Skeletal muscle cell (primary cell): ENCODE results near the gene PLCE1.
A peak's percentile ranks its signal among the peaks of the same experiment; 100 is the strongest.

Source experiments
- DNase-seq: peaks from one replicate; pipeline ENCODE4 v3.0.0-alpha.2; 2010; ENCODE audit warnings: low read depth
- H3K4me3 ChIP-seq: 2 replicates; pipeline ENCODE4 v1.5.1; 2011; ENCODE audit warnings: low read depth, mild to moderate bottlenecking, control low read depth, low read length, moderate library complexity

Gene PLCE1

DNA sequence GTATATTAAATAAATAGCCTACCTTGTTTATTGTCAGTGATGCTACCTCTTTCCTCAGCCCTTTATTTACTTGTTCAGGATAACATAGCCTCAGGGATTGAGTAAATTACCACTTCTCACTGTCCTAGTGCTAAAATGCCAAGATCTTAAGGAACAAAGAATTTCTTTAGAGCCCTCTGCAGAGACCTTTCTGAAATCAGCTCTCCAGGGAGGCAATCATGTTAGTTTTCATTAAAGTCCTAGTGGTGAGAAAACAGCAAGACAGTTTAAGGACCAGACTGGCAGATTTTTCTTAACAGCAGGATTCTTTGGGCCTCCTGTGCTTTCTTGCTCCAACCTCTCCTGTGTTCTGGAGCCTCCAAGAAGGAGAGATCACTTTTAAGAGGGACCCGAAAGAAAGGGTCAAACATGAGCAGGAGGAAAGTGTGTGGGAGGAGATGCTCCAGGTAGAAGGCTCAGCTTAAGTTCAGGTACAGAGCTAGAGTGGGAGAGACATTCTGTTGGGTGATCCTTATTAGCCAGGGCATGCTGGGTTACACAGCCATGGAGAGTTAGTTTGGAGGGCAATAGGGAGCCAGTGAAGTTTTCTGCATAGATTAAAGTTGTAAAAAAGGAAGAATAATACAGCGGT, 1.2 kb upstream of the PLCE1 start:
- DNase-seq: no peak
- no peak overlapping the region for H3K4me3 ChIP-seq

DNA sequence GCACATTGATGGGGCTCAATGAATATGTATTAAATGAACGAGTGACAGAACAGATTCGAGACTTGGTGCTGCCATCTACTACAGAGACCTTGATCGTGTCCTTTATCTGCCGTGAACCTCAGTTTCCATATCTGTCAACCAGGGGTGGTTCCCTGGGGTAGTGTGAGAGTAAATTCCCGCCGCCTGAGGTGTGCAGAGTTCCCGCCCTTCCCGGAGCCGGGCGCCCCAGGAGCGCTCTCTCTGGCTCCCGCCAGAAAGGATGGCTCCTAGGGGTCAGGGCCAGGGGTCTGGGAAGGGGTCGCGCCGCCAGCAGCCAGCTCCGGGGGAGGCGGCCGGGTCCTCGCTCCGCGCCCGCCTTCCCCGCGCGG, 333 bp upstream of the PLCE1 start:
- peak overlapping the region; percentile 77 for H3K4me3 ChIP-seq
- no peak for DNase-seq

DNA sequence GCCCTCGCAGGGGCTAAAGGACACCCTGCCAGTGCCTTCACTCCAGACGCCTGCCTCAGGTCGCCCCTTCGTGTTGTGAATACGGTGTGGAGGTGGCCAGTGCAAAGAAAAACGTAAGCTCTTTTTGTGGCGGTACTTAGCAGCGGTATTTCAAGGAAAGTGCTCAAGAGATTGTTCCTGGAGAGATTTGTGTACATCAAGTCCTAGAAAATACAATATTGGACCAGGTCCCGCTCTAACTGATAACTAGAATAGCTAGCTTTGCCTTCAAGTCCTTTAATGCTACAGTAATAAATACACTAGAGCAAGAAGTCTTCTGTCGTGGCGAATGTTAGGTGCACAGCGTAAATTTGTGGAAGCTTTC, 689 bp downstream of the PLCE1 start:
- DNase-seq: no peak

DNA sequence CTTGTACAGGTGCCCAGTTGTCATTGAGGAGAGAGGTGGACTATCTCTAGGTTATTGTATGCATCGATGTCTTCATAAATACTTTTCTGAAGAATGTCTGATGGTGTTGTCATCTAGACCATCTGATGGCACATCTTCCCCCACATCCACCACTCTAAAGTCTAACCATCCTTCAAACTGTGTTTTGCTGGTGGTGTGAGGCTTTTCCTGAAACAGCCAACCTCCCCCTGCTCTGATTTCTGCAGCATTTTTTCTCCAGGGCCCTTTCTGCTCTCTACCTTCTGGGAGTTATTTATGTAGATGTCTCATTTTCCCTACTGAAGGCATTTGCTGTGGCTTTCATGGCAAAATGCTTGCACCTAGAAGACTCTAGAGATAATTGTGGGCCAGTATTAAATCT, 1.5 kb downstream of the PLCE1 start:
- no peak for DNase-seq

More for the DNA sequence above, 689 bp downstream of the PLCE1 start:
- peak overlapping the region; percentile 77 for H3K4me3 ChIP-seq

DNA sequence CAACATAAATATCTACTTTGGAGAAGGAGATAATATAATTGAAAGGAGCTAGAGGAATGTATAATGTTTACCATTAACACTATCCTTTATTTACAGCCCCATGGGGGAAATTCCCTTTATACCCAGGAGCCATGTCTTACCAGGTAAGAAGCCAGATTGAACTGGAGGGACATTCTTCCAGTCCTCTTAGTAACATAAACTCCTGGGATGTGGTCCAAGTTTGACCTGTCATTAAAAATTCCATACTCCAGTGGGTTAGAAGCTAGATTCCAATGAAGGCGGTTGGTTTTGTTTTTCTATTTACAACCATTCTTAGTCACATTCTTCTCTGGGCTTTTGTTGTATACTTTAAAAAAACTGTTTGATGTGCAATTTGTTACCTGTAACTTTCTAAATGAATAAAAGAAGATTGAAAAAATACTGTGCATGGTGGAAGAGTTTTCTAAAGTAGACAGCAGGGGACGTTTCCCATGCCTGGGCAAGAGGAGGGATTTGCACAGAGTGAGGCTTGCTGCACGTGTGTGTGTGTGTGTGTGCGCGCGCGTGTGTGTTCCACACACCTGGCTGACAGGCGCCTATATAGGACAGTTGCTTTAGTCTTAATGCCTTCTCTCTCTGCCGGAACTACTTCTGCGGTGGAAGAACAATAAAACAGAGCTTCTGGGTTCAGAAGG, 2.0 kb downstream of the PLCE1 start:
- DNase-seq: no peak

More for the DNA sequence above, 1.5 kb downstream of the PLCE1 start:
- H3K4me3 ChIP-seq: no peak overlapping the region

DNA sequence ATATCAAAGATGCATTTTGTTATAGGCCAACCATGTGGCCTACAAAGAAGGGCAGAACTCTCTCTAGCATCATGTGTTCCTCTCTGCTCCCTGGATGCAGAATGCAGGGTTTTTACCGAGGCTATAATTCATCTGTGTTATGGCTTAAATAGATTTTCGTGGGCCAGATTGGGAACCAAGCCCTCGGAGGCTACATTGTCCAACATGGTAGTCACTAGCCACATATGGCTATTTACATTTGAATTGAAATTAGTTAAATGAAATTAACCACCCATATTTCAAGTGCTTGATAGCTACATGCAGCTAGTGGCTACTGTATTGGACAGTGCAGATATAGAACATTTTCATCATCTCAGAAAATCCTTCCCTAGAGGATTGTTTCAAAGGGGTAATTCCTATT, 2.8 kb downstream of the PLCE1 start:
- no peak overlapping the region for H3K4me3 ChIP-seq
- DNase-seq: no peak

More for the DNA sequence above, 2.0 kb downstream of the PLCE1 start:
- no peak overlapping the region for H3K4me3 ChIP-seq

DNA sequence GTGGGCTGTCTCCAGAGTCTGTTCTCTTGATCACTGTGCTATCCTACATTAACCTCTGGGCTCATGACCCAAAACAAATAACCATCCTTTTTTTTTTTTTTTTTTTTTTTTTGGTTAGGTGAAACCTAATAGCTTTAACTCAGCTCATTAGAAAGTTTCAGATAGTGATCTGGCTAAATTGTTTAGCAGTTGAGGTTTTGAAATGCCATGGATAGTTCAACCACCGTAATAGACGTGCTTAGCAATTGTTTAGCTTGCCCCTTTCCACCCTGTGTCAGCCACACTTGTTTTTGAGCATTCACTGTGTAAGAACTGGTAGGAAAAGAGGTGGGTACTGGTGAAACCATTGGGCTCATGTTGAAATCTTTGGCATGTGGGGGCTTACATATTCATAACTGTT, 3.8 kb downstream of the PLCE1 start:
- DNase-seq: no peak
- H3K4me3 ChIP-seq: no peak overlapping the region

DNA sequence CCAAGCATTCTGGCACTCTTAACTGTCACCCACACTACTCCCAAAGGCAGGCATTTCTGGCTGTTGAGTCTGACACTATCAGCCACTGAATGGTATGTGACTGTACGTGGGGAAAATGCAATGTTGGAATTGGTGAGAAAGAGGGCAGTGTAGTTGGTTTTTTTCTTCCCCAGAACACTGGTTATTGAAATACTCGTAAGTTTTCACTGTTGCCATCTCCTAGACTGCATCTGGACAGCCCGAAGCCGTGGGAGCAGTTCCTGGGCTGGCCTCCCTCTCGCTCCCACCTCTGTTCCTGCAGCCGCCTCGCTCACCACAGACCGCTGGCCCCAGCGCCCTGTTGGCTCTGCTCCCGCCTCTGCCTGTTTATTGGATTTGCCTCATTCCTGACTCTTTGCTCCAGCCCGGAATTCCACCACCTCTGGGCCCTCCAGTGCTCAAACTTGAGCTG, 5.7 kb downstream of the PLCE1 start:
- H3K4me3 ChIP-seq: no peak overlapping the region
- DNase-seq: peak; percentile 76

DNA sequence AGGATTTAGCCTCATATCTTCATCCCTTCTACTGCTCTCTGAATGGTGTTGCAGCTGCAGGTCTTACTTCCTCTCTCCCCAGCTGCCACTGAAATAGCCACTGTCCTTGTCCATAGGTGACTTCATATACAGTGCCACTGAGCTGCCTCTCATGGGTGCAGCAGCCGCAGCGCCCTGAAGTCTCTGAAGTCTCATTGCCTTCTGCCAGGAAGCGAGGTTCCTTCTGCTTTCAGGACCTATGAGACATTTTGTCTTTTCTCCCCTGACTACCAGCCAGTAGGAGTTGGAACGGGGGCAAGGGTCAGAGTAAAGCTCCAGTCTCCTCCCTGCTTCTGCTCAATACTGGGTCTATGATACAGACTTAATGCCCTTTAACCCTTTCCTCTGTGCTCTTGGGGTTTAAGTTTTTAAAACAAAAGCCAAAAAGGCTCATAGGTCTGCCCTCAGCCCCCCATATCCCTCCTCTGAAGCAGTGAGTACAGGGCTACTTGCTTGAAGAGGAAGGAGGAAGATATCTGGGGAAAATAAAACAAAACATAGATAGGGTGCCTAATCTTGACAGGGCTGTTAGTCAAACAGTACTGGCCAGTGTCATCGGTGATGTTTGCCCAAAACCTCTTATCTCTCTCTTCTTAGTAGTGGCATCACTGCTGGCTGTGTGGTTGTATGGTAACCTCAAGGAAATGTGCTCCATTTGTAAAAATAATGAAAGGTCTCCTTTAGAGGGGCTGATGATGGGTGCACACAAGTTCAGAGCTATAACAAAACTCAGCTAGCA, 7.1 kb downstream of the PLCE1 start:
- no peak overlapping the region for H3K4me3 ChIP-seq
- DNase-seq: no peak

DNA sequence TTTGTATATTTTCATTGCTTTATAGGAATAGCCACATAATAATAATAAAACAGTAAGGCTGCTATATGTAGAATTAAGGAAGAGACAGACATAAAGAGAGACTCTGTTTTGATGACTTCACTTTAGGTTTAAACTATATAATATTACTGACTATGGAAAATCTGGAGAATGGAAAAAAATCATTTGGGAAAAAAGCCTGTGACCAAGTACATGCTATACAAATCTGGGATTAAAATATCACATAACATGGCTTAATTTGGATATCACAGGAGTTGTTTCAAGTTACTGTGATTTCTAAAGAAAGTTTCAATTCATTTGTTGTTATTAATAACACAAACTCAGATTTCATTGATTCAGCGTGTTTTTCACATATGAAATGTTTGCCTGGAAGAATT, 7.7 kb downstream of the PLCE1 start:
- H3K4me3 ChIP-seq: no peak overlapping the region
- no peak for DNase-seq

DNA sequence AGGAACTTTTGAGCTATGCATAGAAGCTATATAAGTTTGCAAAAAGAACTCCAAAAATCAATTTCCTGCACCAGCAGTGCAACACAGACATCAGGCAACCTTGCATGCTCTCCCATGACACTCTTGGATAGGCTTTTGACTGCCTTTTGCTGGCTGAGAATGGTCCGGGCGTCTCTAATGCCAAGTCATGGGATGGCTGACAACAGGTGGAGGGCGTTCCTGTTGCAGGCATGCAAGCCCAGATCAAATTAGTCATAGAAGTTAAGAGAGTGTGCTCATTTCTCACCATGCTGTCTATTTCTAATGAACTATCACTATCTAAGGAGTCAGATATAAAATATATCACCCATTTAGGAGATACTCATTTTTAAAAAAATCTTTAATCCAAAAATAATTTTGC, 8.4 kb downstream of the PLCE1 start:
- no peak overlapping the region for H3K4me3 ChIP-seq

DNA sequence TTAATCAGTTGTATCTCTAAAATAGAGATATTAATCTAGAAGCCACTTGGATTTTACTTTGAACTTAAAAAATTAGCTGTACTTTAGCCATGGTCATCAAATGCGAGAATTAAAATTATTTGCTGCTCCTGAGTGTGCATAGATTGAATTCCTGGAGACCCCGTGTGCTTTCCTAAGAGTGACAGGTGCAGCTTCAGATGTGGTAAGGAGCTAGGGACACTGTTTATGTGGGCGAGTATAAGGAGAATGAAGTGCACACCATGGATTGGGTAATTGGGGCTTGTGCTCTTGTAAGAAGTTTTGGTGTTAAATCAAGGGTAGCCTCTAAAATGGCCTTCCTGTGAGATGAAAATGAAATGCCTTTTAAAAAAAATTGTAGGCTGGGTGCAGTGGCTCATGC, 9.8 kb downstream of the PLCE1 start:
- H3K4me3 ChIP-seq: no peak overlapping the region

More for the DNA sequence above, 8.4 kb downstream of the PLCE1 start:
- DNase-seq: no peak

DNA sequence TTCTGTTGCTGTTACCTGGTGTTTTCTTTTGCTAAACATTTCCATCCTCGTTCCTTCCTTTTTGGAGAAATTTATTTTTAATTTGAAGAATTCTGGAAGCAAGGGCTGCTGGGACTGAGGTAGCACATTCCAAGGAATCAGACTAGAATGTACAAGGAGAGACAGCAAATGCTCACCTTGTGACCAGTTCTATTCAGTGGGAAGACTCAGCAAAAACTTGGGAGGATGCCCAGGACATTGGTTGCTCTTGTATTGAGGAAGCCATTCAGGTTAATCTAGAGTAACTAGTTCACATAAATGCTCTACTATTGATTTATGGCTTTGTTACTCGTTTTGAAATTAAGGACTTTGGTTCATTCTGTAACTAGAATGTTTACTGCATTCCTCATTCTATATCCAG, 11.3 kb downstream of the PLCE1 start:
- no peak overlapping the region for H3K4me3 ChIP-seq
- peak; percentile 57 for DNase-seq

More for the DNA sequence above, 9.8 kb downstream of the PLCE1 start:
- DNase-seq: no peak

DNA sequence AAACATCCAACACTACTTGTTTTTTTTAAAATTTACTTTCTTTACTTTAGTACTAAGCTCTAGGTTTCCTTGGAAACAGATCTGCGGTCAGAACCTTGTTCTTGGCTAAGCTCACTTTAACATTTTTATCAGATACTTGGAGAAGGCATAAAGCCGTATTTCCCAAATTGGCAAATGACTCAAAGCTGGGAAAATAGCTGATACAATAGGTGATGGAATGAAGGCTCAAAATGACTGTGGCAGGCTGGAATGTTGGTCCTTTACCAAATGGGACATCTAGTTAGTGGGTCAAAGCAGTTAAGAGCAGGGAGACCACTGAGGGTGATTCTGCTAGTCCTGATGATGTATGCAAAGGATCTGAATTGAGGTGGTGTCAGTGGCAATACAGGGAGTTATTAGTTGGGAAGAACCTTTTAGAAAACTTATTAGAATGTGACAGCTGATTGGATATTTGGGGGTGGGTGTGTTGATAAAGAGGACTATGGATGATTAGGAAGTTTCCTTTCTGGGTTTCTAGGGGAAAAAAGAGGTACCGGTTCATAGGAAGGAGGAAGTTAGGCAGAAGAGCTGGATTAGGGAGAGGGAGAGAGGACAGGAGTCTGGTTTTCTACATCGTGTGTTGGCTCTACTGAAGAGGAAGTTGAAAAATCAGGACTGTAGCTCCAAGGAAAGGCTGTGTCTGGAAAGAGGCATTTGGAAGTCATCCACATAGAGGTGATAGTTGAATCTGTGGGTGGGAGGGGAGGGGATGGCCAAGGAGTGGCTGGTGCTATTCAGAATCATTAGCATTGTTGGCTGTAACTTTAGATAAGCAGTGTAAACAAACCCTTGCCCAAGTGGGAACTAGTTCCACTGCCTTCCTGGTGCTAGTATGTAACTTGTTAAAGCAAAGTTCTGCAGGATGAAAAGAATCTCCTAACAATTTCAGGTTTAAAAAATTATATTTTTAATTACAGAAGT, 13.1 kb downstream of the PLCE1 start:
- no peak overlapping the region for H3K4me3 ChIP-seq
- DNase-seq: peak; percentile 66

DNA sequence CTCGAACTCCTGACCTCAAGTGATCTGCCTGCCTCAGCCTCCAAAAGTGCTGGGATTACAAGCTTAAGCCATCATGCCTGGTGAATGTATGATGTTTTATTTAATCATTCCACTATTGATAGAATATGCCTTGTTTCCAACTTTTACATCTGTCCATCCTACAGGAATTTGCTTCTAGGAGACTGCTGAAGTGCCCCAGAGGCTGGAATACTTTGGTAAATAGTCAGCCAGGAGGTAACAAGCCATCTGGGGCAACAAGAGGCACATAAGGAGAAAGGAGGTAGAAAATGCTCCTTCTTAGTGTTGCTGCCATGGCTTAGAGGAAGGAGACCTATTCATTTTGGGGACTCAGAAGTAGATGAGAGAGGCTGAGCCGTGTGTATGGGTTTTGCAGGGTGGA, 14.8 kb downstream of the PLCE1 start:
- DNase-seq: no peak
- no peak overlapping the region for H3K4me3 ChIP-seq

DNA sequence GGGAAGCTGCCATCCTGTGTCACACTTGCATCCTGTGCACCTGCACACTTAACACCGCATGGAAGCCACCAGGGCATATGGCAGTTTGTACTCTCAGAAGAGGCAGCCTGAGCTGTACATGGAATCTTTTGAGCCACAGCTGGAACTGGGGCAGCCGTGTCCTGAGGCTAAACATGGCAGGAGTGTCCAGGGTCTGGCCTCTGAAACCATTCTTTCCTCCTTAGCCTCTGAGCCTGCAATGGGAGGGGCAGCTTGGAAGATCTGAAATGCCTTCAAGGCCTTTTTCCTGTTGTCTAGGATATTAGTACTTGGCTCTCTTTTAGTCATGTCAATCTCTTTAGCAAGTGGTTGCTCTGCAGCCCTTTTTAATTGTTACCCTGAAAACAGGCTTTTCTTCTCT, 16.4 kb downstream of the PLCE1 start:
- no peak for DNase-seq
- H3K4me3 ChIP-seq: no peak overlapping the region

DNA sequence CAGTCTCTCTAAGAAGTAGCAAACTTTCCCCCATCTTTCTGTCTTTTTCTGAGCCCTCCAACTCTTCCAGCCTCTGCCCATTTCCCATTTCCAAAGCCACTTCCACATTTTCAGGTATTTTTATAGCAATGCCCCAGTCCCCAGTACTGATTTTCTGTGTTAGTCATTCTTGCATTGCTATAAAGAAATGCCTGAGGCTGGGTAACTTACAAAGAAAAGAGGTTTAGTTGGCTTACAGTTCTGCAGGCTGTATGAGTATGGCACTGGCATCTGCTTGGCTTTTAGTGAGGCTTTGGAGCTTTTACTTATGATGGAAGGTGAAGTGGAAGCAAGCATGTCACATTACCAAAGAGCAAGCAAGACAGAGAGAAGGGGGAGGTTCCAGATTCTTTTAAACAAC, 17.2 kb downstream of the PLCE1 start:
- DNase-seq: no peak
- H3K4me3 ChIP-seq: no peak overlapping the region

DNA sequence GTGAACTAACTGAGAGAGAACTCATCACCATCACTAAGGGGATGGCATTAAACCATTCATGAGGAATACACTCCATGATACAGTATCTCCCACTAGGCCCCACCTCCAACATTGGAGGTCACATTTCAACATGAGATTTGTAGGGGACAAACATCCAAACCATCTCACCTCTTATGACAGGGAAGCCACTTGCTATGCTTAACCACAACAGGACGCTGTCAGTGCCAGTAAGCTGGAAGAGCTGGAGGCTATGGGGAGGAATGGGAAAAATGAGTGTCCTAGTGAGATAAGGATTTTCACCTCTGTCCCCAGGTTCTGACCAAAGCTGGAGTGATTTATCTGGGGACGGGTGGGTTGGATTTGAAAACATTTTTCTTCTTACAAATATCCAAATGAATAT, 17.6 kb downstream of the PLCE1 start:
- H3K4me3 ChIP-seq: no peak overlapping the region

DNA sequence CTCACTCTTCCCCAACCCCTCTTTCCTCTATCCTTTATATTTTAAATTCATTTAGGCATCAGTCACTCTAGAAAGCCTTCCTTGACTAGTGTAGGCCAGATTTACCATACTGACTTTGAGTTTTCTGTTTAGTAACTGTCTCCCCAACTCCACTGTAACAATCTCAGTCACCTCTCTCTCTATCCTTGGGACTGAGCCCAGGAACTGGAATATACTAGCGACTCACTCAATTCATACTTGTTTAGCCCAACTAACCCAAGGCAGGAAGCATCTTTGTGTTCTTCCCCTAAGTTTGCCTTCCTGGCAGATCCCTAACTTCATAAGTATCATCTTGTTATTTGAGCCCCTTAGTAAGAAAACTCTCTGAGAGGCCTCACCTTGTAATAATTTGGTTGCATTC, 19.1 kb downstream of the PLCE1 start:
- no peak for DNase-seq
- H3K4me3 ChIP-seq: no peak overlapping the region

More for the DNA sequence above, 17.6 kb downstream of the PLCE1 start:
- DNase-seq: no peak
